ENCODE measurements around the gene RBM10. TPM values are rescaled to one million over a fixed set of nuclear protein-coding genes. Genes with fewer than 3 reads are reported as not detected.

Gene RBM10
- total and polyA plus RNA-seq, 2 of the 13 experiments (the other 11 are each of a cell fraction or from before 2014, with no cell fraction given), result 15.9 to 43.1 TPM

- no peak overlapping the region for H3K9ac ChIP-seq (ENCODE audit: insufficient read depth, low read depth, low read length)
- FAIRE-seq (no peak), DNase-seq (ENCODE audit: low spot score) (no peak), ATAC-seq (no peak)
- no peak overlapping the region for H3K4me3 ChIP-seq (replicated peaks in 1 of 3; ENCODE audit: insufficient read depth in 1 of 3, low read depth in 2 of 3, low read length in 3 of 3)
- no TSS peak for BruUV-seq (replicated peaks)
- ChIA-PET POLR2A (no interaction called here), CTCF (ENCODE audit: low intra/inter-chr PET ratio, low total read pairs) (no interaction called here)
- intact Hi-C loops (cut with micrococcal nuclease; ENCODE audit: unreplicated experiment) (no loop called here), in situ Hi-C loops (cut with HindIII; ENCODE audit: extremely low pct_ligation_motif_present, low pct_unique_long_range_greater_than_20kb) (no loop called here)
- TF ChIP-seq ZNF432 (CRISPR knock-in tag; IDR thresholded peaks at IDR 0.05; ENCODE audit: borderline replicate concordance), result no peak
- TF ChIP-seq ZMYM2 (CRISPR knock-in tag; IDR thresholded peaks at IDR 0.05), result no peak
- no peak for TF ChIP-seq ZNF619 (CRISPR knock-in tag; IDR thresholded peaks at IDR 0.05)
- TF ChIP-seq JUND (CRISPR knock-in tag; IDR thresholded peaks at IDR 0.05), result no peak
- TF ChIP-seq ZNF335 (CRISPR knock-in tag; IDR thresholded peaks at IDR 0.05), result no peak
- no peak for TF ChIP-seq EEA1 (CRISPR knock-in tag; IDR thresholded peaks at IDR 0.05; ENCODE audit: borderline replicate concordance)
- no peak for TF ChIP-seq MNT (IDR thresholded peaks at IDR 0.05)
- no peak for TF ChIP-seq GRHL1 (CRISPR knock-in tag; conservative IDR thresholded peaks at IDR 0.05)
- TF ChIP-seq ZNF580 (CRISPR knock-in tag; IDR thresholded peaks at IDR 0.05; ENCODE audit: borderline replicate concordance, low read depth), result no peak
- TF ChIP-seq HIVEP1 (CRISPR knock-in tag; IDR thresholded peaks at IDR 0.05), result no peak
- no peak for TF ChIP-seq ZNF564 (CRISPR knock-in tag; IDR thresholded peaks at IDR 0.05)
- no peak for TF ChIP-seq CHD4 (IDR thresholded peaks at IDR 0.05; ENCODE audit: borderline replicate concordance, low read length)
- no peak for TF ChIP-seq ZBTB43 (CRISPR knock-in tag; conservative IDR thresholded peaks at IDR 0.05)
- TF ChIP-seq SP5 (CRISPR knock-in tag; IDR thresholded peaks at IDR 0.05; ENCODE audit: borderline replicate concordance, low read depth), result no peak
- TF ChIP-seq SOX13 (IDR thresholded peaks at IDR 0.05), result no peak
- no peak for TF ChIP-seq SOX13 (CRISPR knock-in tag; conservative IDR thresholded peaks at IDR 0.05 in 1 of 2, IDR thresholded peaks at IDR 0.05 in 1 of 2)
- no peak for TF ChIP-seq ZNF343 (CRISPR knock-in tag; IDR thresholded peaks at IDR 0.05)
- TF ChIP-seq MLX (CRISPR knock-in tag; IDR thresholded peaks at IDR 0.05), result no peak
- no peak overlapping the region for H3K27ac ChIP-seq (ENCODE audit: extremely low read length, insufficient read depth, low read length)
- H3K4me1 ChIP-seq (ENCODE audit: insufficient read depth, low read length), result no peaks in the 10 kb centered on the region
- no peak overlapping the region for H2AFZ ChIP-seq (ENCODE audit: low read length)
- peaks cover 5% of the 10 kb centered on the region for H3K79me2 ChIP-seq (ENCODE audit: insufficient read depth, low read length)
- H3K27me3 ChIP-seq (ENCODE audit: control insufficient read depth in 1 of 2, insufficient read depth in 2 of 2, low read length in 2 of 2), result no peaks in the 10 kb centered on the region
- no CpG with 5 or more reads among the region's 2 CpGs for WGBS (ENCODE audit: low lambda C conversion rate)
- H3K9me3 ChIP-seq (ENCODE audit: low read length), result no peaks in the 10 kb centered on the region
- peaks cover 12 to 32% of the 10 kb centered on the region in 2 experiments for H3K36me3 ChIP-seq (replicated peaks in 1 of 2; ENCODE audit: control insufficient read depth in 1 of 2, insufficient read depth in 2 of 2, low read length in 2 of 2)
- H3K4me2 ChIP-seq (ENCODE audit: low read depth, low read length), result no peak overlapping the region
- no peaks in the 10 kb centered on the region for H4K20me1 ChIP-seq (ENCODE audit: insufficient read depth, low read length)
Measured at GRCh38 chrX:47171996-47172395, 27.0 kb downstream of the RBM10 start.

All from HepG2 (cell line).